ENCODE data around the gene FAH. TPM values are rescaled to one million over a fixed set of nuclear protein-coding genes. Genes with fewer than 3 reads are reported as not detected.

Gene FAH
- total RNA-seq, 4 donors from 2014 or later = 11.1 to 15.0 (median 14.0) TPM

DNA sequence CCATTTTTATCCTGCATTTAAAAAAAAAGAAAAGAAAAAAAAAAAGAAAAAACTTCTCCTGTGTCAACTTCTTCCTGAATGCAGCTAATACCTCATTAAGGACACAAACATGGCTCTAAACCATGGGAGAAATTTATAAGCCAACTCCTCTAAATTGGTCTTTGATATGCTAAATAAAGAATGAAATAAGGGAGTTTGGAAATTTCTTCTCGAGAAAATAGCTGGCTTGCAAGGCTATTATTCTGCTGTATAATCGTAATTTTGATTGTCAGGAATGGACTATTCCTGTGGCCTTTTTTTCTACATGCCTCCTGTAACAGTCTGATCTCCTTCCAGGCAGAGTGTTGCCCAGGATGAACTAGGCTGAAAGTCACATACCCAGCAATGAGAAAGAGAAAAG lies 78.6 kb downstream of the FAH start:
- intact Hi-C loops (cut with DNase I) = no loop called here
- Histone ChIP-seq H3K36me3 (no peaks in the 10 kb centered on the region), H3K27ac (replicated peaks in 1 of 4) (no peak overlapping the region), H3K9me3 (no peaks in the 10 kb centered on the region), H3K4me1 (no peaks in the 10 kb centered on the region), H3K4me3 (no peak overlapping the region), H3K27me3 (peaks cover 0 to 51% (median 0%) of the 10 kb centered on the region in 4 donors)
- 70% methylated on average over 2 of the region's 2 CpGs for WGBS
- no peak for DNase-seq (ENCODE audit: extremely low spot score)
- TF ChIP-seq, protein P1, sequence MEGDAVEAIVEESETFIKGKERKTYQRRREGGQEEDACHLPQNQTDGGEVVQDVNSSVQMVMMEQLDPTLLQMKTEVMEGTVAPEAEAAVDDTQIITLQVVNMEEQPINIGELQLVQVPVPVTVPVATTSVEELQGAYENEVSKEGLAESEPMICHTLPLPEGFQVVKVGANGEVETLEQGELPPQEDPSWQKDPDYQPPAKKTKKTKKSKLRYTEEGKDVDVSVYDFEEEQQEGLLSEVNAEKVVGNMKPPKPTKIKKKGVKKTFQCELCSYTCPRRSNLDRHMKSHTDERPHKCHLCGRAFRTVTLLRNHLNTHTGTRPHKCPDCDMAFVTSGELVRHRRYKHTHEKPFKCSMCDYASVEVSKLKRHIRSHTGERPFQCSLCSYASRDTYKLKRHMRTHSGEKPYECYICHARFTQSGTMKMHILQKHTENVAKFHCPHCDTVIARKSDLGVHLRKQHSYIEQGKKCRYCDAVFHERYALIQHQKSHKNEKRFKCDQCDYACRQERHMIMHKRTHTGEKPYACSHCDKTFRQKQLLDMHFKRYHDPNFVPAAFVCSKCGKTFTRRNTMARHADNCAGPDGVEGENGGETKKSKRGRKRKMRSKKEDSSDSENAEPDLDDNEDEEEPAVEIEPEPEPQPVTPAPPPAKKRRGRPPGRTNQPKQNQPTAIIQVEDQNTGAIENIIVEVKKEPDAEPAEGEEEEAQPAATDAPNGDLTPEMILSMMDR (IDR thresholded peaks at IDR 0.05) = no peak
- no peak for TF ChIP-seq POLR2A (IDR thresholded peaks at IDR 0.05; ENCODE audit: low read depth)

DNA sequence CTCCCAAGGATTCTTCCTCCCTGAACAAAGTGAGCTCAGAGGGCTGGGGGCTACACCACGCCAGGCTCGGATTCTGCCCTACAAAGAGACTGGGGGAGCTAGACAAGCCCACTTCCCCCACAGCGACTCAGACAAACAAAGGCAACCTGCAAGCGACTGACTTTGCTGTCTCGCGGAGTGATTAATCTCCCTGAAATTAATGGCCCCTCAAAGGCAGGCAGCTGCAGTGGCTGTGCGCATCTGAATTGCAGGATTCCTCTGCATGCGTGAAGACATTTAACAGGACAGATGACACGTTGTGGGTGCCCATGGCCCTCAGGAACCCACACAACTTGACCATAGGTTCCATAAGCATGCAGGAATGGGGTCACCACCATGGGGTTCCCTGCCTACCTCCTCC lies 80.8 kb downstream of the FAH start:
- no peak overlapping the region for H3K4me3 ChIP-seq
- H3K9me3 ChIP-seq = no peaks in the 10 kb centered on the region
- H3K27ac ChIP-seq (replicated peaks in 1 of 4) = no peak overlapping the region
- H3K4me1 ChIP-seq = no peaks in the 10 kb centered on the region
- H3K27me3 ChIP-seq = peaks cover 0 to 47% (median 0%) of the 10 kb centered on the region in 4 donors
- intact Hi-C loops (cut with DNase I) = no loop called here
- no peaks in the 10 kb centered on the region for H3K36me3 ChIP-seq
- TF ChIP-seq POLR2A (IDR thresholded peaks at IDR 0.05; ENCODE audit: low read depth) (no peak), EP300 (IDR thresholded peaks at IDR 0.05) (no peak), POLR2AphosphoS5 (IDR thresholded peaks at IDR 0.05) (no peak)
- TF ChIP-seq, protein P1 (IDR thresholded peaks at IDR 0.05) = no peak
- DNase-seq (ENCODE audit: extremely low spot score) = peak; percentile 68
- WGBS = 30% methylated on average over 6 of the region's 9 CpGs

DNA sequence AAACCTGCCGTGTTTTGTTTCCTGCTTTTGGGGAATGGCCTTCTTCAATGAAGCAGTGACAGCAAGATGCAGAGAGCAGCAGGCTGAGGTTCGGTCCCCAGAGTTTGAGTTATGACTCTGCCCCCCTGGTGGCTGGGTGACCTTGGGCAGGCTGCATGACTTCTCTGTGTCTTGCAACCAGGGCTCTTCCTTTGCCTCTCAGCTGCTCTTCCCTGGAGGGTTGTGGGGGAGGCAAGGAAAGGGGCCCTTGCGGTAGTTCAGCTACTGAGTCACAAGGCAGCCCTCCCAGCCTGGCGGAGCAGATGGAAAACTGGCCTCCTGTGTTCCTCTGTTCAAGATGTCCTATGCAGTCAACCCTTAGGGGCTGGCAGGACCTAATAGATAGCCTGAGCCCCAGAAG lies 82.1 kb downstream of the FAH start:
- intact Hi-C loops (cut with DNase I) = no loop called here
- 56% methylated on average over 4 of the region's 4 CpGs for WGBS
- no peak for TF ChIP-seq POLR2A (IDR thresholded peaks at IDR 0.05; ENCODE audit: low read depth)
- TF ChIP-seq, protein P1 (IDR thresholded peaks at IDR 0.05) = peak; percentile 11 to 31 (median 19)
- H3K36me3 ChIP-seq = no peaks in the 10 kb centered on the region
- peak; percentile 83 for DNase-seq (ENCODE audit: extremely low spot score)
- H3K27me3 ChIP-seq = peaks cover 0 to 48% (median 0%) of the 10 kb centered on the region in 4 donors
- no peak overlapping the region for H3K27ac ChIP-seq (replicated peaks in 1 of 4)
- no peak overlapping the region for H3K4me3 ChIP-seq
- no peaks in the 10 kb centered on the region for H3K9me3 ChIP-seq
- no peaks in the 10 kb centered on the region for H3K4me1 ChIP-seq

Other genes with a start within 250 kb of the FAH start
- 10 to 100 TPM in 1 of 4 donors, not detected in 3; 16.2 TPM for gene BCL2A1, start 181.8 kb upstream of the FAH start, total RNA-seq
- gene ZFAND6, start 93.3 kb upstream of the FAH start, total RNA-seq = 100 to 1,000 TPM in 3 of 4 donors, 10 to 100 TPM in 1; 80.2 to 134 (median 107) TPM
- under 1 TPM; 0.33 to 0.80 (median 0.56) TPM for gene CTXND1, start 99.2 kb downstream of the FAH start, total RNA-seq